Measurements from ENCODE around the gene PAPOLB.

PAPOLB gene

GRCh38 chr7:4866528-4867496, 5.0 kb upstream of the PAPOLB start:
- DNase-seq (ENCODE audit: low read depth) = no peak
- TF ChIP-seq, protein P1, sequence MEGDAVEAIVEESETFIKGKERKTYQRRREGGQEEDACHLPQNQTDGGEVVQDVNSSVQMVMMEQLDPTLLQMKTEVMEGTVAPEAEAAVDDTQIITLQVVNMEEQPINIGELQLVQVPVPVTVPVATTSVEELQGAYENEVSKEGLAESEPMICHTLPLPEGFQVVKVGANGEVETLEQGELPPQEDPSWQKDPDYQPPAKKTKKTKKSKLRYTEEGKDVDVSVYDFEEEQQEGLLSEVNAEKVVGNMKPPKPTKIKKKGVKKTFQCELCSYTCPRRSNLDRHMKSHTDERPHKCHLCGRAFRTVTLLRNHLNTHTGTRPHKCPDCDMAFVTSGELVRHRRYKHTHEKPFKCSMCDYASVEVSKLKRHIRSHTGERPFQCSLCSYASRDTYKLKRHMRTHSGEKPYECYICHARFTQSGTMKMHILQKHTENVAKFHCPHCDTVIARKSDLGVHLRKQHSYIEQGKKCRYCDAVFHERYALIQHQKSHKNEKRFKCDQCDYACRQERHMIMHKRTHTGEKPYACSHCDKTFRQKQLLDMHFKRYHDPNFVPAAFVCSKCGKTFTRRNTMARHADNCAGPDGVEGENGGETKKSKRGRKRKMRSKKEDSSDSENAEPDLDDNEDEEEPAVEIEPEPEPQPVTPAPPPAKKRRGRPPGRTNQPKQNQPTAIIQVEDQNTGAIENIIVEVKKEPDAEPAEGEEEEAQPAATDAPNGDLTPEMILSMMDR (conservative IDR thresholded peaks at IDR 0.05; ENCODE audit: low read depth, low read length) = no peak
- H3K4me3 ChIP-seq (ENCODE audit: low read depth, low read length) = no peak overlapping the region

DNA sequence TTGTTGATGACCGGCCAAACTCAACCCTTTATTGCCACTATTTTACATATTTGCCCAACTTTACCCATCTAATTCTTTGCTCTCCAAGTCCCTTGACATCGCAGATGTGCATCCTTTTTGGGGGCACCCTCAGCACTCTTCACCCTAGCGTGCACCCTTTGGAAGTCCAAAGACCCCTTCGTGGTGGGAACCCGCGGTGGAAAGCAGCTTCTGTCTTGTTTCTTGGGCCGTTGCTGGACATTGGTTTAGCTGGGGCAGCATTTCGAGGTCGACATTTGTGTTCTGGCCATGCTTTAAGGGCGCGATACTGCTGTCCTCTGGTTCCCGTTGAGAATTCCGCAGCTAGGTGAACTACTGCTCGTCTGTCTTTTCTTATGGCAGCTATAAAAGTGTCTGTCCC, 326 bp upstream of the PAPOLB start:
- TF ChIP-seq, protein P1 (conservative IDR thresholded peaks at IDR 0.05; ENCODE audit: low read depth, low read length) = no peak
- peak overlapping the region; percentile 59 for H3K4me3 ChIP-seq (ENCODE audit: low read depth, low read length)
- no peak for DNase-seq (ENCODE audit: low read depth)

DNA sequence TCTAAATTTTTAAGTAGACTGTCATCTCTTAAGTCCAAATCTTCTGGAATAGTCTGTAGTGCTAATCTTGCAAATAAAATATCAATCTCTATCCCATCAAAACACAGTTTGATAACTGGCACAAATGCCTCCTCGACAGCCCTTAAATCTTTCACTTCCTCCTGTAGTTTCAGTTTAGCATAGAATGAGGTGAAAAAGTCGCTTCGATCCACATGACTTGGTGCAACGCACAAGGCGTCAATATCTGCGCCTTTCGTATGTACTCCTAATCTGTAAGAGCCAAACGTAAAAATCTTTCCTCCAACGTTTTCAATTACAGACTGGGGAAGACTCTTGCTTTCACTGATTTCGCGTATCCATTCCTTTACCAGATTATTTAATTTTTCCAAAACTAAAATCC, 603 bp downstream of the PAPOLB start:
- TF ChIP-seq, protein P1 (conservative IDR thresholded peaks at IDR 0.05; ENCODE audit: low read depth, low read length) = no peak
- DNase-seq (ENCODE audit: low read depth) = no peak
- H3K4me3 ChIP-seq (ENCODE audit: low read depth, low read length) = peak overlapping the region; percentile 59

DNA sequence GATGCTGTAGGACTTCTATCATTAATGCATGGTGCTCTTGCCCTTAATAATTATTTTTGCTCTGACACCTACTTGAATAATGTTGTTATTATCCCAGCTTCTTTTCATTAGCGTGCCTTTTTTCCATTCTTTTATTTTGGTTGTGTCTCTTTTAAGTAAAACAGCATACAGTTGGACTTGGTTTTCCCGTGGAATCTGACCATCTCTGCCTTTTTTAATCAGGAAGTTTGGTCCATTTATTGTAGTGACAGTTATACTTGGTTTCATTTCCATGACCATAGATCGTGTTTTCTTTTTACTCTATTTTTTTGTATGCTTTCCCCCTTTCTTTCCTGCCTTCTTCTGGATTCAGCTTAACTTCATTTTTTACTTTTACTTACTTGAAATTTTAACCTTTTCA, 4.6 kb downstream of the PAPOLB start:
- DNase-seq (ENCODE audit: low read depth) = no peak
- TF ChIP-seq, protein P1 (conservative IDR thresholded peaks at IDR 0.05; ENCODE audit: low read depth, low read length) = no peak
- no peak overlapping the region for H3K4me3 ChIP-seq (ENCODE audit: low read depth, low read length)

DNA sequence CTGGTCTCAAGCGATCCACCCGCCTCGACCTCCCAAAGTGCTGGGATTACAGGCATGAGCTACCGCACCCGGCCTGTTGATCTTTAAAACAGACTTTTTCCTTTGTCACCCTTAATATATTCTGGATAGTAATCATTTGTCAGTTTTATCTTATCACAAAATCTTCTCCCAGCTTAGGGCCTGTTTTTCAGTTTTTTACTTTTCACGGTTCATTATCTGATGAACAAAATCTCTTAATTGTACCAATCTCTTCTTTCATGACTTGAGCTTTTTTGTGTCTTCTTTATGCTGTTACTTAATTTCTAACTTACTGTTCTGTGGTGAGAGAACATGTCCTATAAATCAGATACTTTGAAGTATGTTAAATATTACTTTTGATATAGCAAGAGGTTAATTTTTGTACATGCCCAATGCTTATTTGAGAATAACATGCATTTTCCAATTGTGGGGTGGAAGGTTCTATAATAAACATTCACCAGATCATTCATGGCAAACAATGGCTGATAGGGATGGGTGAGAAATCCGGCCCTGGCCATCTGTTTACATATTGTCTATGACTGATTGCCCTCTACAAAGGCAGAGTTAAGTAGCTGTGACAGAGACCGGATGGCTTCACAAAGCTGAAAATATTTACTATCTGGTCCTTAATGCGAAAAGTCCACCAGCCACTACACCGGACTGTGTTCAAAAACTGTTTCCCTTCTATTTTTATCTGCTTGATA, 5.3 kb downstream of the PAPOLB start:
- no peak overlapping the region for H3K4me3 ChIP-seq (ENCODE audit: low read depth, low read length)
- TF ChIP-seq, protein P1 (conservative IDR thresholded peaks at IDR 0.05; ENCODE audit: low read depth, low read length) = no peak
- DNase-seq (ENCODE audit: low read depth) = no peak

GRCh38 chr7:4854916-4855315, 6.9 kb downstream of the PAPOLB start:
- H3K4me3 ChIP-seq (ENCODE audit: low read depth, low read length) = no peak overlapping the region
- TF ChIP-seq, protein P1 (conservative IDR thresholded peaks at IDR 0.05; ENCODE audit: low read depth, low read length) = no peak
- DNase-seq (ENCODE audit: low read depth) = peak; percentile 21

Data from choroid plexus epithelial cell (primary cell).